Measurements from ENCODE around the gene TOB1.

Gene TOB1, protein sequence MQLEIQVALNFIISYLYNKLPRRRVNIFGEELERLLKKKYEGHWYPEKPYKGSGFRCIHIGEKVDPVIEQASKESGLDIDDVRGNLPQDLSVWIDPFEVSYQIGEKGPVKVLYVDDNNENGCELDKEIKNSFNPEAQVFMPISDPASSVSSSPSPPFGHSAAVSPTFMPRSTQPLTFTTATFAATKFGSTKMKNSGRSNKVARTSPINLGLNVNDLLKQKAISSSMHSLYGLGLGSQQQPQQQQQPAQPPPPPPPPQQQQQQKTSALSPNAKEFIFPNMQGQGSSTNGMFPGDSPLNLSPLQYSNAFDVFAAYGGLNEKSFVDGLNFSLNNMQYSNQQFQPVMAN

GRCh38 chr17:50866261-50866949, at the start of gene TOB1:
Gene TOB1, minus strand, starts transcription at chr17:50866354. Its CDS starts 2,337 bp downstream, at chr17:50864017.
- DNase-seq (ENCODE audit: low spot score): peak; percentile 97

DNA sequence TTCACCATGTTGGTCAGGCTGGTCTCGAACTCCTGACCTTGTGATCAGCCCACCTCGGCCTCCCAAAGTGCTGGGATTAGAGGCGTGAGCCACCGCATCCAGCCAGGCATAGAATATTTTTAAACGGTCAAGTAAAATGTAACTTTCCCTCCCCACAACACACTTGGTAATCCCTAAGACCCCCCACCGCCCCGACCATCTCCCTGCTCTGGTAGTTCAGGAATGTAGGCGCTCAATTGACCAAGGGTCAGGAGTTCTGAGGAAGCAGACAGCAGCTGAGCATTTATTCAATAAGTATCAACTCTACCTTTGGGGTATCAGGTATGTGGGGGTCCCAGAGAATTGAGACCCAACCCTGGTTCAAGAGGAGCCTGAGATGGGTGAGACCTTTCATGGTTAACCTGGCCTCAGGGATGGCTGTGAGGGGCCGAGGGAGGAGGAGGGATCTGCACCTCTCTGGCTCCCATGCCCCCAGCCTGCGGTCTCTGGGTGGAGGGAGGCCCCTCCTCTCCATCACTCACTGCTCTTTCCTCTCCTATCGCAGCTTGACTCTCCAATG, 48.4 kb upstream of the TOB1 start:
- no peak for DNase-seq (ENCODE audit: low spot score)

- DNase-seq (ENCODE audit: low spot score): no peak
Observed at GRCh38 chr17:50913120-50913519, 47.0 kb upstream of the TOB1 start.

DNA sequence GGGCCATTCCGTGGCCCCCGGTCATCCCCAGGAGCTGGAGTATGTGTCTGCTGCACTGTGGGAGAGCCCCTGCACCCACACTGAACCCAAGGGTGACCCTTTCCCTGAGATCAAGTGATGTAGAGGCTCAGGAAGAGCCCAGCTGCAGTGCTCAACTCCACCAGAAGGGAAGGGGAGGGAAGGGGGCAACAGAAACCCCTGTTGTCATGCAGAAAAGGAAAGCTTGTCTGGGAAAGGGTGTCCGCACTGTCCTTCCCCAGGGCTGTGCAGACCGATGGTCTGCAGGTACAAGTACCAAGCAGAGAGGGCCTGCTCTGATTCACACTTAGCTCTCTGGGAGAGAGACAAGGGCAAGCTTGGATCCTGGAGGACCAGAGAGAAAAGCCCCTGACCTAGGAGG, 45.7 kb upstream of the TOB1 start:
- DNase-seq (ENCODE audit: low spot score): no peak

- no peak for DNase-seq (ENCODE audit: low spot score)
Observed at GRCh38 chr17:50911450-50911849, 45.3 kb upstream of the TOB1 start.

DNA sequence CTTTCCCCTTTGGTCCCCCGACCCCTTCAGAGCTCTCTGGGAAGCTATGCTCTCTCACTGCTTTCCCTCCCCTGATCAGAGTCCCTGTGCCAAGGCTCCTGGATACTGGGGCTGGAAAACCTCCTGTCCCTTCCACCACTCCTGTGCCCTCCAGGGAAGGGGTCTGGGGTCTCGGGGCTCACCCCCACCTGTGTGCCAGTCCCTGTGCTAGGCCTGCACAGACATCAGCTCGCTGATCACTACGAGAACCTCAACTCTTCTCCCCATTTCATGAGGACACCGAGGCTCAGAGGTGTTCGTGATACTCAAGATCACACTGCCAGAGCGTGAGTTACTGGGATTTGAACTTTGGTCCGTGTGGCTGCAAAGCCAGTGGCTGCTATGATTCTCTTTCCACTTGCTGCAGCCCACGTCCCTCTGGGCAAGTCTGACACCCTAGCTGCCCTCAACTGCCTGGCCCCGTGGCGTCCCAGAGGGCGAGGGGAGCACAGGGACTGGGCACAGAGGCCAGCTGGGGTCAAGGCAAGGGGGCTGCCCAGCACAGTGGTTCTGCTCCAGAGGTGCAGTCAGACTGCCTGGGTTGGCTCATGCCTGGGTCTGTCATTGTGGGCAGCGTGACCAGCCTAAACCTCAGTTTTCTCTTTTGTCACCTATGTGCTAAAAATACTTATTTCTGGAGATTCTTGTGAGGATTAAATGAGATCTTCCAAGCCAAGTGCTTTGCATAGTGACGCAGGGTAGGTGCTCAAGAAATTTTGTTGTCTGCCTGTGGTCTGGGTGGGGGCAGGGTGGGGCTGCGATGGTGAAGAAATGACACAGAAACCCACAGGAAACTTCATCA, 43.8 kb upstream of the TOB1 start:
- DNase-seq (ENCODE audit: low spot score): no peak

- no peak for DNase-seq (ENCODE audit: low spot score)
Observed at GRCh38 chr17:50908860-50909764, 43.0 kb upstream of the TOB1 start.

DNA sequence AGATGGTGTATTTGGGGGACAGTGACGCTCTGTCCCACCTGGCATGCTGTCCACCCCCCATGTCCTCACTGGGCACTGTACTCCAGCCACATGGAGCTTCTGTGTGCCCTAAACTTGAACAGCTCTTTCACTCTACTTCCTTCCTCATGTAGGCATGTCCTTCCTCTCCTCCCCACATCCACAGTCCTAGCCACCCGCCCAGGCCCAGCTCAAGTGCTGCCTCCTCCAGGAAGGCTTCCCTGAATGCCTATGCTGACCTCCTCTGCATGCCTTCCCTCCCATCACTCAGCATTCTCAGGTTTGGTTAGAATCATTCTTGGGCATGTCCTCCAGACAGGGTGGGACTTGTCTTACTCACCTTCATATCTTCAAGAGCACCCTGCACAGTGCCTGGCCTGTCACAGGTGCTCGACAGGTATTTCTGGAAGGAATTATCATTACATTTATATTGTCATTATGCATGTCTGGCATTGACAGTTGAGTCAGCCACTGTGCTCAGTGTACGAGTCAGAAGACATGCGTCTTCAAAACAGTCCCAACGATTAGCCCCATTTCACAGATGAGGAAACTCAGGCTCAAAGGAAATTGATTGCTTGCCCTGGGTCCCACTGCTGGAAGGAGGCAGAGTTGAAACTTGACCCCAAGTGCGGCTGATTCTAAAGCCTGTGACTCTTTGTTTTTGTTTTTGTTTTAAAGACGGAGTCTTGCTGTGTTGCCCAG, 42.1 kb upstream of the TOB1 start:
- DNase-seq (ENCODE audit: low spot score): no peak

DNA sequence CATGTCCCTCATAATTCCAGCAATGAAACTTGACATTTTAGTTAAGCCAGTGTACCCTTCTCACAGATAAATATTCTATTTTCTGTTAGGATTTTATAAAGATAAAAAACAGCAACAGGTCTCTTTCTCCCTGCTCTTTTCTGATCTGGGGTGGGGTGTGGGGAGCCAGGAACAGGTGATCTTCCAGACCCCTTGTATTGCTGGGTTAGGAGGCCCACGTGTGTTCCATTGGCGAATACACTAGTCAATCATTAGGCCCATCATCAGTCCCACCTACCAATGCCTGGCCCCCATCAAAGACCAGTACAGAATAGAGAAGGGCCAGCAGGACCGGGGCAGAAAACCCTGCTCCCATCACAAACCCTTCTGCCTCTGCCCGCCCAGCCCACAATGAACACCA, 40.3 kb upstream of the TOB1 start:
- no peak for DNase-seq (ENCODE audit: low spot score)

DNA sequence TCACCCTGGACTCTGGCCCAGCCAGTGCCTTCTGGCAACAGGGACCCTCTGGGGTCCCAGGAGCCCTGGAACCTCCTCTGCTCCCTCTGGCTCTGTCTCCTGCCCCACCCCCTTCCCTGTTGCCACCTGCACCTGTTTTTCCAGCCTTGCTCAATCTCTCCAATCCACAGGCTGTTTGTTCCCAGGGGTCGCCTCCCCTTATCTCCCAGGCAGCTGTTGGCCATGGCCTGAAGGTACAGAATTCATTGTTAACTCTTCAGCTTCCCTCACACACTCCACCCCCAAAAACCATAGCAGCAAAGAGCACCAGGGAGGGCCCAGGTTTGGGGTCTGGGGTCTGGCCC, 39.3 kb upstream of the TOB1 start:
- DNase-seq (ENCODE audit: low spot score): no peak

DNA sequence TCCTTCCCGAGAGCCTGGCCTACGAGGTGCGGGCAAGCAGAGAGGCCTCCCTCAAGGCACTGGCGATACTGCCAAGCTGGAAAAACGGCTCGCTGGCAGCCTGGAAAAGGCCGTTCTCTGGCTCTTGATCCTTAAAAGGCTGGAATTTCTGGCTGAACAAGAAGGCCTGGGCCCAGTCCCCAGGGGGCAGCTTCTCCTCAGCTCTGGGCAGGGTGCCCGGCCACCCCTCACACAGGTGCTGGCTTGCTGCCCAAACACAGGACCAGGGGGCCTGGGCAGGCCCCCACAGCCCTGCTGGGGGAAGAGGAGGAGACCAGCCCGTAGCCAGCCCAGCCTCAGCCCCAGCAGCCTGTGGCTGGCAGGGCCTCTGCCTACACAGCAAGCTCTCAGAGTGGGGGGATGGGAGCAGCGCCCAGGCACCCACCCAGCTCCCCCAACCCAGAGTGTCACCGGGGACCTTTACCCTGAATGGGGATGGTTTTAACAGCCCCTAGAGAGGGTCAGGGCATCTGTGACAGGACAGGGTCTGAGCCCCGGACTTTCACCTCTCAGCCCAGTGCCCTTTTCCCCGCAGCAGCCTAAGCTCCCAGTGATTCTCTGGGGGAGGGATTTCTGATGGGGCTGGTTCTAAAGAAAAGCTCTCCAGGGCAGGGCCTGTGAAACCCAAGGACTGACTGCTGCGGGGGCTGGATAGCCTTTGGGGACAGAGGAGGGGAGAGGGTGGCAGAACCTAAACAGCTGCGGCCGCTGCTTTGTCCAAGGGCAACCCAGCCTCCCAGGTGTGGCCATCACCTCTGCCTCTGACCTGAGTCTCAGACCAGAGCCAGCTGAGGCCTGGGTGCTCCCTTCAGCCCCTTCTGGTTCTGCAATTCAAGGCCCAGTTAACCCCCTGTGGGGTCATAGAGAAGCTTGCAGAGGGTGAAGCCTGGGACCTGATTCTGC, 38.6 kb upstream of the TOB1 start:
- no peak for DNase-seq (ENCODE audit: low spot score)

DNA sequence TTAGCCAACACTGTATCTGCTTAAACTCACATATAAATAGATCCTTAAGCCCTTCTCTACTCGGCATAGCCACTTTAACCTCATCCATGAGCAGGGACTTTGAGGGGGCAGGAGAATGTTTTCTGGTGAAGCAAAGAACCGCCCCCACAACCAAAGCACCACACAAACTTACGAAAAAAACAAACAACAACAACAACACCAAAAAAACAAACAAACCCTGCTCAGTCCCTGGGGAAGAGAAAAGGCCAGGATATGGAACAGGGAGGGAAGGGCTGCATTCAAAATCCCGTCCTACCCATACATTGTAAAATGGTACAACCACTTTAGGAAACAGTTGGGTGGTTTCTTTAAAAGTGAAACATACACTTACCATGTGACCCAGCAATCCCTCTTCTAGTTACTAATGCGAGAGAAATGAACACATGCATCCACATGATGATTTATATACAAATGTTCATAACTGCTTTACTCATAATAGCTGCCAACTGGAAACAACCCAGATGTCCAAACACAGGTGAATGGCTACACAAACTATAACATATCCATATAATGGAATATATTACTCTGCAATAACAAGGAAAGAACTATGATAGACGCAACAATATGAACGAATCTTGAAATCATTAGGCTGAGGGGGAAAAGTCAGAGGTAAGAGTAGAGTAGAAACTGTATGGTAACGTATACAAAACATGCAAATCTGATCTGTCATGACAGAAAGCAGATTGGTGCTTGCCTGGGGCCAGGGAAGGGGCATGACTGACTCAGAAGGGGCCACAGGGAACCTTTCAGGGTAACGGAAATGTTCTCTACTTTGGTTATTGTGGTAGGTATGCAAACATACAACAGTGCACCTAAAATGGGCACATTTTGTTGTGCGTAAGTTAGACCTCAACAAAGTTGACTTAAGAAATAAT, 37.7 kb upstream of the TOB1 start:
- no peak for DNase-seq (ENCODE audit: low spot score)

DNA sequence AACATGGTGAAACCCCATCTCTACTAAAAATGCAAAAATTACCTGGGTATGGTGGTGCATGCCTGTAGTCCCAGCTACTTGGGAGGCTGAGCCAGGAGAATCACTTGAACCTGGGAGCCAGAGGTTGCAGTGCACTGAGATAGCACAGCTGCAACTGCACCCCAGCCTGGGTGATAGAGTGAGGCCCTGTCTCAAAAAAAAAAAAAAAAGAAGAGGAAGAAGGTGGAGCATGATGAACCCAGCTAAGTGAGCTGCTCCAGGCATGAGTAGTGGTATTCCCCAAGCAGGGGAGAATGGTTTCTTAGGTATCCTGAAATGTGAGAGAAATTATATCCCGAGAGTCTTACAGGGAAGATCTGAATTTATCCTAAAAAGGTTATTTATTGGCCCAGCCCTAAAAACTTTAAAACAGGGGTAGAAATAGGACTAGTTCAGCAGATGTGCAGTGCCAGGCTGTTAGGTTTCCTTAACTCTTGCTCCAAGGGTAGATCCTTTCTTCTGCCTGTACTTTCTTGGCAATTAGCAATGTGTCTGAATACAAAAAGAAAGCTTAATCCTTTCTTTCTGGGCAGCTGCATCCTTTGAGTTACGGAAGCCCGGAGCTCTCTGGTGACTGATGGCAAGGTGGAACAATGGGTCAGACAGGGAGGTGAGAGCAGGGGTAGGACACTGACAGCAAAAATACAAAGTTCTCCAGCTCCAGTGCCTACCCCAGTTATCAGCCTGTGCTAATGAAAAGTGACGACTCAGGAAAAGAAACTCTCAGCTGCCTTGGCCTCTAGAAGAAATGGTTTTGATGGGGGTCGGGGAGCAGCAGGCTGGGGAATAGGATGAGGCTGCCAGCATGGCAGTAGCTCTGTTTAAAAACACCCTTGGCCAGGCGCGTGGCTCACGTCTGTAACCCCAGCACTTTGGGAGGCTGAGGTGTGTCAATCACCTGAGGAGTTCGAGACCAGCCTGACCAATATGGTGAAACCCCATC, 36.5 kb upstream of the TOB1 start:
- DNase-seq (ENCODE audit: low spot score): no peak

- DNase-seq (ENCODE audit: low spot score): no peak
Observed at GRCh38 chr17:50900383-50900892, 34.3 kb upstream of the TOB1 start.

GRCh38 chr17:50899559-50900319, 33.6 kb upstream of the TOB1 start:
- DNase-seq (ENCODE audit: low spot score): no peak

DNA sequence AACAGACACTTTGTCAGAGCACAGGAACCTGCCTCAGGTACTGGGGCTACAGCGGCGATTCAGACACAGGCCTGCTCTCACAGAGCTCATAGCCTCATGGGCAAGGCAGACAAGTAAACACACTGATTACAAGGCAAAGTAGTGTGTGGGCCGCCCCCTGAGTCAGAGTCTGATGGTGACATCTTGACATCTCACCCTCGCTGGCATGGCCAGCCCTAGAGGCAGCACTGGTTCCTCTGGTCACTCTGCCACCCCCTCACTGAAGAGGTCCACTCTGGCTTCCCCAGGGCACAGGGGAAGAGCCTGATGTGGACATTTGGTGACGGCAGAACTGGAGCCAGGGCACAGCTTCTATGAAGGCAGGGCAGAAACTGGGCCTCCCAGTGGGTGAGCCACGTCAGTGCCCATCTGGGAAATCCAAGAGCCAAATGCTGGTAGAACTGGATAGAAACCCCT, 32.9 kb upstream of the TOB1 start:
- no peak for DNase-seq (ENCODE audit: low spot score)
